Mesenchymal stem cell (in vitro differentiated cells and primary cell): Measurements from ENCODE around the gene STK25. TPM values are rescaled to one million over a fixed set of nuclear protein-coding genes. Genes with fewer than 3 reads are reported as not detected.

Experiments used
- DNase-seq: peaks from one replicate; pipeline ENCODE4 v3.0.0-alpha.2; 2013
- H2AFZ ChIP-seq: one replicate; pipeline ENCODE4 v1.6.1; 2013; ENCODE audit warnings: low read depth, mild to moderate bottlenecking, control low read depth, inconsistent platforms, low read length, moderate library complexity
- H2AK5ac ChIP-seq: 2 replicates; pipeline ENCODE4 v1.6.1; 2013; ENCODE audit warnings: low read length, moderate library complexity, mild to moderate bottlenecking, inconsistent platforms; ENCODE audit not compliant: severe bottlenecking
- H2BK120ac ChIP-seq: one replicate; pipeline ENCODE4 v1.6.1; 2013; ENCODE audit warnings: low read depth, mild to moderate bottlenecking, inconsistent platforms, low read length, moderate library complexity
- H2BK12ac ChIP-seq, 2 experiments: one replicate each; pipeline ENCODE4 v1.6.1; 2013; ENCODE audit warnings: inconsistent platforms in 2 of 2, low read length in 2 of 2, mild to moderate bottlenecking in 2 of 2, moderate library complexity in 2 of 2, control low read depth in 1 of 2
- H2BK15ac ChIP-seq: one replicate; pipeline ENCODE4 v1.6.1; 2013; ENCODE audit warnings: mild to moderate bottlenecking, low read depth, inconsistent platforms; ENCODE audit not compliant: poor library complexity, severe bottlenecking
- H2BK5ac ChIP-seq: 2 replicates; pipeline ENCODE4 v1.6.1; 2013; ENCODE audit warnings: low read depth, mild to moderate bottlenecking, low read length, control low read depth, inconsistent platforms; ENCODE audit not compliant: poor library complexity, severe bottlenecking
- H3K14ac ChIP-seq, 2 experiments: one replicate each; pipeline ENCODE4 v1.6.1; 2013; ENCODE audit warnings: inconsistent platforms in 2 of 2, low read length in 2 of 2, control low read depth in 1 of 2, mild to moderate bottlenecking in 1 of 2, moderate library complexity in 1 of 2
- H3K18ac ChIP-seq, 2 experiments: one replicate each; pipeline ENCODE4 v1.6.1; 2013; ENCODE audit warnings: inconsistent platforms in 2 of 2, low read length in 2 of 2, control low read depth in 1 of 2, low read depth in 1 of 2, mild to moderate bottlenecking in 1 of 2
- H3K23ac ChIP-seq, 2 experiments: one replicate each; pipeline ENCODE4 v1.6.1; 2013; ENCODE audit warnings: inconsistent platforms in 2 of 2, low read length in 2 of 2, mild to moderate bottlenecking in 2 of 2, moderate library complexity in 2 of 2, control low read depth in 1 of 2
- H3K27ac ChIP-seq: 2 replicates; pipeline ENCODE4 v1.5.1; 2013; ENCODE audit warnings: mild to moderate bottlenecking, moderate library complexity, low read length, control low read depth, inconsistent platforms; ENCODE audit not compliant: poor library complexity, severe bottlenecking
- H3K27me3 ChIP-seq, 2 experiments: 2 replicates each; pipeline versions ENCODE4 v1.6.1 to v1.7.0; 2013; ENCODE audit warnings: low read length in 2 of 2, mild to moderate bottlenecking in 2 of 2, moderate library complexity in 2 of 2, control low read depth in 1 of 2, inconsistent platforms in 1 of 2; ENCODE audit not compliant: control insufficient read depth in 1 of 2, insufficient read depth in 1 of 2
- H3K36me3 ChIP-seq, 2 experiments: 2 replicates each; pipeline versions ENCODE4 v1.6.1 to v1.7.0; 2013; ENCODE audit warnings: low read length in 2 of 2, control low read depth in 1 of 2, inconsistent platforms in 1 of 2, low read depth in 1 of 2, mild to moderate bottlenecking in 1 of 2; ENCODE audit not compliant: insufficient read depth in 2 of 2, control insufficient read depth in 1 of 2
- H3K4ac ChIP-seq, 2 experiments: one replicate each; pipeline ENCODE4 v1.6.1; 2013; ENCODE audit warnings: inconsistent platforms in 2 of 2, low read length in 2 of 2, mild to moderate bottlenecking in 2 of 2, moderate library complexity in 2 of 2, control low read depth in 1 of 2, low read depth in 1 of 2
- H3K4me1 ChIP-seq: 2 replicates; pipeline ENCODE4 v1.6.1; 2013; ENCODE audit warnings: low read depth, low read length, control low read depth; ENCODE audit not compliant: control insufficient read depth, insufficient read depth
- H3K4me2 ChIP-seq: 2 replicates; pipeline ENCODE4 v1.6.1; 2013; ENCODE audit warnings: low read length, mild to moderate bottlenecking, inconsistent platforms; ENCODE audit not compliant: poor library complexity, severe bottlenecking
- H3K4me3 ChIP-seq, 2 experiments: 2 replicates each; pipeline versions ENCODE4 v1.5.1 to v1.7.0; 2013; ENCODE audit warnings: low read length in 2 of 2, mild to moderate bottlenecking in 2 of 2, control low read depth in 1 of 2, low read depth in 1 of 2; ENCODE audit not compliant: insufficient read depth in 1 of 2
- H3K79me1 ChIP-seq: replicated peaks from 2 replicates; pipeline ENCODE4 v1.6.1; 2013; ENCODE audit warnings: mild to moderate bottlenecking, control low read depth, low read length, inconsistent platforms; ENCODE audit not compliant: poor library complexity, severe bottlenecking
- H3K9ac ChIP-seq: 2 replicates; pipeline ENCODE4 v1.7.0; 2013; ENCODE audit warnings: mild to moderate bottlenecking, low read length, moderate library complexity
- H3K9me3 ChIP-seq: 2 replicates; pipeline ENCODE4 v1.7.0; 2013; ENCODE audit warnings: mild to moderate bottlenecking, low read length; ENCODE audit not compliant: control insufficient read depth
- H4K8ac ChIP-seq: one replicate; pipeline ENCODE4 v1.6.1; 2013; ENCODE audit warnings: inconsistent platforms, mild to moderate bottlenecking, low read length, moderate library complexity
- H4K91ac ChIP-seq: one replicate; pipeline ENCODE4 v1.6.1; 2013; ENCODE audit warnings: mild to moderate bottlenecking, low read length, inconsistent platforms
- WGBS: methylation state at CpG from one replicate; pipeline ENCODE4 v1.1.7; 2013; ENCODE audit warnings: mixed read lengths; 5-methylcytosine and 5-hydroxymethylcytosine counted together
- small RNA-seq: library from polyadenylated mRNA; stranded (forward); fragments of <200 nt; extraction: miRNeasy Mini kit (QIAGEN cat#:217004); gene quantifications from one replicate; pipeline ENCODE3, GENCODE V24; 2013; ENCODE audit warnings: low read depth

Gene STK25

GRCh38 chr2:241443486-241444223 is 64.7 kb downstream of the STK25 start:
- Histone ChIP-seq H3K36me3 (peaks cover 57 to 87% of the 10 kb centered on the region in 2 experiments), H3K9me3 (no peaks in the 10 kb centered on the region), H2AK5ac (no peak overlapping the region), H3K4me3 (no peak overlapping the region), H2AFZ (no peak overlapping the region), H4K8ac (no peak overlapping the region), H2BK5ac (no peak overlapping the region), H2BK15ac (no peak overlapping the region), H3K4me1 (peaks cover 8% of the 10 kb centered on the region), H2BK120ac (no peak overlapping the region), H3K27me3 (no peaks in the 10 kb centered on the region), H3K23ac (peak overlapping the region in 1 of 2 experiments; percentile 50), H3K14ac (no peak overlapping the region), H3K4me2 (no peak overlapping the region), H3K79me1 (peaks cover 13% of the 10 kb centered on the region), H4K91ac (peak overlapping the region; percentile 18), H3K18ac (no peak overlapping the region), H3K4ac (no peak overlapping the region), H2BK12ac (no peak overlapping the region), H3K9ac (no peak overlapping the region), H3K27ac (no peak overlapping the region)
- peak; percentile 36 for DNase-seq
- 91% methylated on average over 4 of the region's 6 CpGs for WGBS

Small RNA genes lying within 50 kb of the gene (small RNA-seq; reads per million reads assigned to genes)
- not detected for gene MIR3133
